Breast epithelium (tissue), 4 donors: Measurements from ENCODE around the gene MYBPHL. TPM values are rescaled to one million over a fixed set of nuclear protein-coding genes. Genes with fewer than 3 reads are reported as not detected.

Source experiments
- DNase-seq, 2 donors: peaks; one replicate each; pipeline ENCODE4 v3.0.0-alpha.2; 2019; ENCODE audit warnings: low spot score in 2 of 2
- H3K27ac ChIP-seq, 2 donors: fragments of 200-600 bp; sonication (generic) in 1 of 2; one replicate each; pipeline ENCODE4 v1.5.1; 2016 to 2019; ENCODE audit warnings: mild to moderate bottlenecking in 1 of 2
- H3K27me3 ChIP-seq, 2 donors: fragments of 200-600 bp; sonication (generic) in 1 of 2; one replicate each; pipeline versions ENCODE4 v1.5.1 to v1.6.0; 2017 to 2019; ENCODE audit warnings: control low read depth in 1 of 2, mild to moderate bottlenecking in 1 of 2
- H3K36me3 ChIP-seq: fragments of 200-600 bp; one replicate; pipeline ENCODE4 v1.5.1; 2019
- H3K4me1 ChIP-seq, 2 donors: fragments of 200-600 bp; sonication (generic); one replicate each; pipeline ENCODE4 v1.5.1; 2016 to 2019; ENCODE audit warnings: control low read depth in 1 of 2
- H3K4me3 ChIP-seq, 3 donors: fragments of 200-600 bp; sonication (generic); 1 replicate in 2 of 3; 2 replicates in 1 of 3; pipeline ENCODE4 v1.5.1; 2016 to 2019; ENCODE audit warnings: mild to moderate bottlenecking in 3 of 3, moderate library complexity in 2 of 3
- H3K9me3 ChIP-seq, 2 donors: fragments of 200-600 bp; sonication (generic) in 1 of 2; one replicate each; pipeline ENCODE4 v1.5.1; 2016 to 2019; ENCODE audit warnings: control low read depth in 1 of 2
- CTCF ChIP-seq, 3 donors: fragments of 450-650 bp; IDR thresholded peaks; one replicate each; pipeline ENCODE4 v1.5.1; 2016 to 2017; ENCODE audit warnings: antibody characterized with exemption in 3 of 3, mild to moderate bottlenecking in 3 of 3, moderate library complexity in 3 of 3
- POLR2A ChIP-seq: fragments of 450-650 bp; IDR thresholded peaks from one replicate; pipeline ENCODE4 v1.6.1; 2016; ENCODE audit warnings: antibody characterized with exemption, mild to moderate bottlenecking, moderate library complexity
- POLR2AphosphoS5 ChIP-seq, 3 donors: sonication (generic); formaldehyde crosslinking; IDR thresholded peaks; one replicate each; pipeline ENCODE4 v1.6.1; 2017; ENCODE audit warnings: antibody characterized with exemption in 3 of 3
- intact Hi-C: fragments of 100-400 bp; cut with DNase I; formaldehyde crosslinking; loops from one replicate; pipeline ENCODE4 v1.15.1; 2023; ENCODE audit warnings: low total_unique reads
- total RNA-seq, 3 donors: library from RNA; depleted of rRNA; stranded (reverse); fragments of >200 nt; gene quantifications; one replicate each; pipeline ENCODE4 v1.1.0, GENCODE V29; 2016

The MYBPHL gene, protein sequence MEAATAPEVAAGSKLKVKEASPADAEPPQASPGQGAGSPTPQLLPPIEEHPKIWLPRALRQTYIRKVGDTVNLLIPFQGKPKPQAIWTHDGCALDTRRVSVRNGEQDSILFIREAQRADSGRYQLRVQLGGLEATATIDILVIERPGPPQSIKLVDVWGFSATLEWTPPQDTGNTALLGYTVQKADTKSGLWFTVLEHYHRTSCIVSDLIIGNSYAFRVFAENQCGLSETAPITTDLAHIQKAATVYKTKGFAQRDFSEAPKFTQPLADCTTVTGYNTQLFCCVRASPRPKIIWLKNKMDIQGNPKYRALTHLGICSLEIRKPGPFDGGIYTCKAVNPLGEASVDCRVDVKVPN
- not detected for total RNA-seq

DNA sequence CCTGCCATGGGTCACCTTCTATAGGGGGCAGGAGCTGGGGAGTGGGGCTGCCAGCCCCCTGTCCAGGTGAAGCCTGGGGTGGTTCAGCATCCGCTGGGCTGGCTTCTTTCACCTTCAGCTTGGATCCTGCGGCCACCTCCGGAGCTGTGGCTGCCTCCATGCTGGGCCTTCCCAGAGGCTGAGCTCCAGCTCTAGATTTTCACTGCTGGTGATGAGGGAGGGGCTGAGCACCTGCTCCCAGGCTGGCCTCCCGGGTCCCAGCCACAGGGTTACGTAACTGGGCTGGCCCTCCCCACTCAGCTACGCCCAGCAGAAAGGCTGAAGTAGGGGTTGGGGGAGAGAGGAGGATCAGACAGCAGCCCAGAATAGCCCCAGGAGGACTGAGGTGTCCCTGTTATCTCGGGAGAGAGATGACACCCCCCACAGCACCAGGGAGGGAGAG lies at the start of gene MYBPHL:
Gene MYBPHL, minus strand, starts transcription at position 180 of the 442 bp plus-strand sequence. Its CDS starts 20 bp downstream, at position 160.
- intact Hi-C loops, result no loop called here
- no peak within 1 kb of the TSS for H3K27ac ChIP-seq

DNA sequence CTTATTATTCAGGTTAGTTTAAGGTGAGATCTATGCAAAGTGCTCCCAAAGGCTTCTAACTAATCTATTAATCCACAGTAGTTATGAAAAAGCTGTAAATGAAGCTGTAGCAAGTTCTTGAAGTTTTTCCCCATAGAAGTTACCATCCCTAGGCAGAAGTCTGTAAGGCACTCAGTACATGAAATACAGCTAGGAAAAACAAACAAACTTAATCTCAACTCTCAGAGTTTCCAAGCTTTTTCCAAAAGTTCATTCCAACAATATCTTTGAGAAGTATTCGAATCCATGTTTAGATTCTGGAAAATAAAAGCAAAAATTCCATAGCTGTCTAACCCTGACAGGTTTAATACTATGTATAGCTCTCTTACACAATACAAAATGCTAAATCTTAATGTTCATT lies 49.7 kb upstream of the MYBPHL start:
- H3K27me3 ChIP-seq, result no peaks in the 10 kb centered on the region
- no peaks in the 10 kb centered on the region for H3K36me3 ChIP-seq
- H3K9me3 ChIP-seq, result no peaks in the 10 kb centered on the region
- TF ChIP-seq POLR2A, result no peak
- no peak overlapping the region for H3K27ac ChIP-seq
- DNase-seq, result no peak
- H3K4me3 ChIP-seq, result no peak overlapping the region
- intact Hi-C loops, result no loop called here
- no peaks in the 10 kb centered on the region for H3K4me1 ChIP-seq

More for the DNA sequence above, at the start of gene MYBPHL:
- TF ChIP-seq CTCF (IDR thresholded peaks at IDR 0.05), result no peak
- no peak for TF ChIP-seq POLR2AphosphoS5 (IDR thresholded peaks at IDR 0.05)
- TF ChIP-seq POLR2A, result no peak
- no peak for DNase-seq
- H3K4me3 ChIP-seq, result no peak within 1 kb of the TSS
- H3K36me3 ChIP-seq, result no peaks in the 10 kb centered on the region
- no peaks in the 10 kb centered on the region for H3K4me1 ChIP-seq
- no peaks in the 10 kb centered on the region for H3K27me3 ChIP-seq
- no peaks in the 10 kb centered on the region for H3K9me3 ChIP-seq

DNA sequence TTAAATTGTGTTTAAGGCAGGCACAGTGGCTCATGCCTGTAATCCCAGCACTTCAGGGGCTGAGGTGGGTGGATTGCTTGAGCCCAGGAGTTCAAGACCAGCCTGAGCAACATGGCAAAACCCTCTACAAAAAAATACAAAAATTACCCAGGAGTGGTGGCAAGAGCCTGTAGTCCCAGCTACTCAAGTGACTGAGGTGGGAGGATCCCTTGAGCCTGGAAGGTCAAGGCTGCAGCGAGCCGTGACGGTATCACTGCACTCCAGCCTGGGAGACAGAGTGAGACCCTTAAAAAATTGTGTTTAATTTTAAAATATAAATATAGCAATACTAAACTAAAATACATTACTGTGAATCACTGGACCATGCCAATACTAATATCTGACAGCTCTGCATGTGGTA lies 48.1 kb upstream of the MYBPHL start:
- Histone ChIP-seq H3K36me3 (no peaks in the 10 kb centered on the region), H3K9me3 (no peaks in the 10 kb centered on the region)
- intact Hi-C loops, result no loop called here

DNA sequence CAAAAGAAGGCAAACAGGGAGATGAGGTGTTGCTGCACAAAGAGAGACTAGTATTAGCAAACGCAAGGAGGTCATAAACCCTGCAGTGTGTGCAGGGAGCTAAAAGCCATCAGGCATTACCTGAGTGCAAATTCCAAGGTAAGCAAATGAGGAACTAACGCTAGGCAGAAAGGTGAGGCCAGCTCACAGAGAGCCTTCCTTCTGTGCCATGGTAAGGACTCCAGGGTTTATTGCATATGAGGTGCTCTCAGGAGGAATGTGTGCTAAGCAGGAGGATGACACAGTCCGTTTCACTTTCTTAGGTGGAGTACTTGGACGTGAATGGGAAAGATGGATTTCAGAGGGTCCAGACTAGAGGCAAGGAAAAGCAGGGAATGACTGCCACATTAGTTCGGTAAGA lies 44.6 kb upstream of the MYBPHL start:
- Histone ChIP-seq H3K27ac (no peak overlapping the region), H3K4me1 (no peaks in the 10 kb centered on the region), H3K27me3 (no peaks in the 10 kb centered on the region), H3K9me3 (no peaks in the 10 kb centered on the region), H3K36me3 (no peaks in the 10 kb centered on the region), H3K4me3 (no peak overlapping the region)
- intact Hi-C loops, result no loop called here
- TF ChIP-seq POLR2A (no peak), CTCF (IDR thresholded peaks at IDR 0.05) (no peak), POLR2AphosphoS5 (IDR thresholded peaks at IDR 0.05) (no peak)
- no peak for DNase-seq

More for the DNA sequence above, 48.1 kb upstream of the MYBPHL start:
- no peak for DNase-seq
- no peak overlapping the region for H3K27ac ChIP-seq
- H3K4me3 ChIP-seq, result no peak overlapping the region
- no peaks in the 10 kb centered on the region for H3K4me1 ChIP-seq
- TF ChIP-seq CTCF (IDR thresholded peaks at IDR 0.05), result no peak
- no peak for TF ChIP-seq POLR2A
- no peak for TF ChIP-seq POLR2AphosphoS5 (IDR thresholded peaks at IDR 0.05)
- no peaks in the 10 kb centered on the region for H3K27me3 ChIP-seq

- intact Hi-C loops, result no loop called here
- Histone ChIP-seq H3K4me3 (no peak overlapping the region), H3K36me3 (no peaks in the 10 kb centered on the region), H3K9me3 (no peaks in the 10 kb centered on the region), H3K4me1 (no peaks in the 10 kb centered on the region), H3K27me3 (no peaks in the 10 kb centered on the region), H3K27ac (no peak overlapping the region)
- DNase-seq, result no peak
- TF ChIP-seq CTCF (IDR thresholded peaks at IDR 0.05) (no peak), POLR2A (no peak), POLR2AphosphoS5 (IDR thresholded peaks at IDR 0.05) (no peak)
Observed at GRCh38 chr1:109350655-109351054, 43.8 kb upstream of the MYBPHL start.
